PC-9 (cell line): ENCODE data around the gene ADORA3.

Experiments used
- EZH2 ChIP-seq: fragments of 200-600 bp; sonication (generic); IDR thresholded peaks from 2 replicates; pipeline ENCODE4 v1.8.0; 2017; ENCODE audit warnings: antibody characterized with exemption, low read depth
- TF ChIP-seq, protein P1 (sequence below): fragments of 200-600 bp; sonication (generic); conservative IDR thresholded peaks from 2 replicates; pipeline ENCODE4 v1.6.1; 2017; ENCODE audit warnings: mixed run types, antibody characterized with exemption, mild to moderate bottlenecking, moderate library complexity

DNA sequence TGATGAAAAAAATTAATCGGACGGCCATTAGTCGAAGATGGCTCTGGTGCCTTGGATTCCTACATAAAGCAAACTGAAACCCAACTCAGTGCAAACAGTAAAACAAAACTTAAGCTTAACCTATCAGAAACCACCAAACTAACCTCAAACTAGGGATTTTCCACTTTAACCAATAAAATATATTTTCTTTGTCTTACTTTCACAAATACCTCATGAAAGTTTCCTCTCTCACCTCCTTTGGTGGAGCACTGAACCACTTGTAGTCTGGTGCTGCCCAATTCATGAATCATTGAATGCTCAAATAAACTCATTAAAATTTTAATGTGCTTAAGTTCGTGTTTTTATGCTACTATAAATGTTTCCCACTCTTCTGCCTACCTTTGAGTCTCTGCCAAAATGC, 7.0 kb downstream of the ADORA3 start:
- TF ChIP-seq, protein P1, sequence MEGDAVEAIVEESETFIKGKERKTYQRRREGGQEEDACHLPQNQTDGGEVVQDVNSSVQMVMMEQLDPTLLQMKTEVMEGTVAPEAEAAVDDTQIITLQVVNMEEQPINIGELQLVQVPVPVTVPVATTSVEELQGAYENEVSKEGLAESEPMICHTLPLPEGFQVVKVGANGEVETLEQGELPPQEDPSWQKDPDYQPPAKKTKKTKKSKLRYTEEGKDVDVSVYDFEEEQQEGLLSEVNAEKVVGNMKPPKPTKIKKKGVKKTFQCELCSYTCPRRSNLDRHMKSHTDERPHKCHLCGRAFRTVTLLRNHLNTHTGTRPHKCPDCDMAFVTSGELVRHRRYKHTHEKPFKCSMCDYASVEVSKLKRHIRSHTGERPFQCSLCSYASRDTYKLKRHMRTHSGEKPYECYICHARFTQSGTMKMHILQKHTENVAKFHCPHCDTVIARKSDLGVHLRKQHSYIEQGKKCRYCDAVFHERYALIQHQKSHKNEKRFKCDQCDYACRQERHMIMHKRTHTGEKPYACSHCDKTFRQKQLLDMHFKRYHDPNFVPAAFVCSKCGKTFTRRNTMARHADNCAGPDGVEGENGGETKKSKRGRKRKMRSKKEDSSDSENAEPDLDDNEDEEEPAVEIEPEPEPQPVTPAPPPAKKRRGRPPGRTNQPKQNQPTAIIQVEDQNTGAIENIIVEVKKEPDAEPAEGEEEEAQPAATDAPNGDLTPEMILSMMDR, result no peak
- no peak for TF ChIP-seq EZH2
